Inflammatory macrophage treated with lipopolysaccharide for 4 hours (primary cell): ENCODE data around the gene FES.
"Not testable (repeated sequence)": the region's sequence is repeated elsewhere in the genome, so short reads cannot be mapped to it uniquely, and the experiment has no call there.

Source experiments
- DNase-seq: peaks from one replicate; pipeline ENCODE4 v3.0.0-alpha.2; 2020

The FES gene

GRCh38 chr15:90862487-90862886 lies 21.8 kb upstream of the FES start:
- no peak for DNase-seq

DNA sequence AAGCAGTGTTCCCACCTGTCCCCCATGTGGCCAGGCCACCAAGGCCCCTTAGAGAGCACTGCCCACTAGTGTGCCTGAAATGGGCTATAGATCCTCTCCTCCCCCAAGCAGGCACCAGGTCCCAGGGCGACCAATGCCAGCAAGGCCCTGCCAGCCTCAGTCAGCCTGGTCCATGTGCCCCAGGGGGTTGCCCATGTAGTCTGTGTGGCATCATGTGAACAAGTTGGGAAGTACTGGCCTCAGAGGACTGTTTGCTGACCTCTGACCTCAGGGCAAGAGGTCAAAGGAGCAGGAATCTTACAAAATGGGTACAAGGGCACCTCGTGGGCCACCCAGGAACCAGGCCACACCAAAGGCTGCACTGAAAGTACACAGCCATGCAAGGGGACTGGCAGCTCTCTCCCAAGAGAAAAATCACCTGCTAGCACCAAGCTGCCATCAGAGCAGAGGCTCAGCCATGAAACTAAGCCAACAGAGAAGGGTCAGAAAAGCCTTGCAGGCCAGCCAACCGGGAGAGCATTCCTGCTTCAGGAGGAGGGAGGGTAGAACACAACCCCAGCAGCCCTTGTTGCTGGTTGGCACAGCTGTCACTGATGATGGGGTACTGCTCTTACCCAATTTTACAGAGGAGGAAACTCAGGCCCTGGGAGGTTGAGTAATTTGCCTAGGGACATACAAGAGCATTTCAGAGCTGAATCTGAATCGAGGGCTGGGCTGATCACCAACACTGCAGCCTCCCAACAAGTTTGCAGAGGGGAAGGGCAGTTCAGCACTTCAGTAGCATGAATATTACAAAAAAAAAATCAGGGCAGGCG lies 21.1 kb upstream of the FES start:
- peak; percentile 88 for DNase-seq

- DNase-seq, result peak; percentile 46
These were observed 20.3 kb upstream of the FES start for GRCh38 chr15:90863987-90864386.

GRCh38 chr15:90864507-90864906 lies 19.8 kb upstream of the FES start:
- no peak for DNase-seq

DNA sequence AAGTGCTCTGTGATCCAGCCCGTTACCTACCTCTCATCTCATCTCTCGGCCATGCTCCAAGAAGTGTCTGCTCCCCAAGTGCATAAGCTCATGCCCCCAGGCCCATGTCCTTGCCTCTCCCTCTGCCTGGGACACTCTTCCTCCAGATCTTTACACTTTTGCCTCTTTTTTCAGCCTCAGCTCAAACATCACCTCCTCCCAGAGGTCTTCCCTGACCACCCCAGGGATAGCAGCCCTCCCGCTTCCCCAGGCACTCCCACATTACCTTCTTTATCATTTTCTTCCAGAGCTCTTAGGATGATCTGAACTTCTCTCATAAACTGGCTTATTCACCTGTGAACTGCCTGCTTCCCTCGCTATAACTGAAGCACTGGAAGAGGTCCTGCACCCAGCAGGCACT lies 18.6 kb upstream of the FES start:
- no peak for DNase-seq

GRCh38 chr15:90866161-90866715 lies 18.1 kb upstream of the FES start:
- DNase-seq, result no peak

- DNase-seq, result no peak
These were observed 17.5 kb upstream of the FES start for GRCh38 chr15:90866800-90867199.

GRCh38 chr15:90868261-90868689 lies 16.0 kb upstream of the FES start, which contains the start of gene FURIN:
FURIN (plus strand) TSS chr15:90868588; CDS start chr15:90875741, 7,153 bp downstream.
- peak; percentile 84 for DNase-seq

DNA sequence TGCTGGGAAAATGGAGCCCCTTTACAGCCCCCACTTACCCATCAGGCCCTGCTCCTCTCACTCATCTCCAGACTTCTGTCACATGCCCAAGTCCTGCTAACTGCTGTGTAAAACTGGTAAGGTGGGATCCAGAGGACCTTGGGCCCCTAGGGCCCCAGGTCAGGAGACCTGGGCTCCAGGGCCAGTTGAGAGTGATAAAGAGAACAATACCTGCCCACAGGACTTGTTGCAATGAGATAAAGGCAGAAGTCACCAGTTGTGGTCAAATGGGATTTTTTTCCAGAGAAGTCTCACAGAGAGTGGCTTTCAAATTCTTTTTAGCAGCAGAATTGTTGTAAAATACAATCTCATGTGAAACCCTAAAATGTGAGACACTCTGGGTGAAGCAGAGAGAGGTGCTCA lies 15.2 kb upstream of the FES start:
- DNase-seq, result no peak

GRCh38 chr15:90869601-90870353 lies 14.5 kb upstream of the FES start:
- peak; percentile 96 for DNase-seq

DNA sequence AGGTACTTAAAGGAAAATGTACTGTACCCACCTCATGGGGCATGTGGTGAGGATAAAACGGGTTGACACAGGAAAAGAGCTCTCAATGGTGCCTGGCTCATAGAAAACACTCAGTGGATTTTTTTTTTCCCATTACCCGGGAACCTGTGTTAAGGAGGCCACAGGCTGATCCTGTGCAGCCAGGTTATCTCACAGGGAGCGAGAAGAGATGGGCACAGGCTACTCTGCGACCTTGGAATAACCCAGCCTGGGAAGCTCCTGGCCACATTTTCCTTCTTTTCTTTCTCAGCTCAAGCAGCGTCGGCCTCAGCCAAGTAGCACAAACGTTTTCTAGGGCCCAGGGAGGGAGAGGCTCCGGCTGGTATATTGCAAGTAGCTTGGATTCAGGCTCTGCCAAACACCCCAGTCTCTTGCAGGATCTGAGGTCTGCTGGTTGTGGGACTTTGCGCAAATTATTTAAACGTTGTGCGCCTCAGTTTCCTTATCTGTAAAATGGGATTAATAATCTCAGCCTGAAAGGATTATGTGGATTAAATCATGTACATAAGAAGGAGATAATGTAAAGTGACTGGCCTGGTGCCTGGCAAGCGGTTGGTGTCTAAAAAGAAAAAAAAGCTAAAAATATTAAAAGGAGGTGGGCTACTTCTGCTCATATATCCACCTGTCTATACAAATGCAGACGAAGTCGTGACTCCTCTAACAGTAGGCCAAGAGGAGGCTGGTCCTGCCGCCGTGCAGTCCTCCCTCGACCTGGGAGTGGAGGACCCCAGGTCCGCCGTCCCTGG lies 13.8 kb upstream of the FES start:
- peak; percentile 15 for DNase-seq

- DNase-seq, result peak; percentile 39
These were observed 13.1 kb upstream of the FES start for GRCh38 chr15:90871139-90871715.

DNA sequence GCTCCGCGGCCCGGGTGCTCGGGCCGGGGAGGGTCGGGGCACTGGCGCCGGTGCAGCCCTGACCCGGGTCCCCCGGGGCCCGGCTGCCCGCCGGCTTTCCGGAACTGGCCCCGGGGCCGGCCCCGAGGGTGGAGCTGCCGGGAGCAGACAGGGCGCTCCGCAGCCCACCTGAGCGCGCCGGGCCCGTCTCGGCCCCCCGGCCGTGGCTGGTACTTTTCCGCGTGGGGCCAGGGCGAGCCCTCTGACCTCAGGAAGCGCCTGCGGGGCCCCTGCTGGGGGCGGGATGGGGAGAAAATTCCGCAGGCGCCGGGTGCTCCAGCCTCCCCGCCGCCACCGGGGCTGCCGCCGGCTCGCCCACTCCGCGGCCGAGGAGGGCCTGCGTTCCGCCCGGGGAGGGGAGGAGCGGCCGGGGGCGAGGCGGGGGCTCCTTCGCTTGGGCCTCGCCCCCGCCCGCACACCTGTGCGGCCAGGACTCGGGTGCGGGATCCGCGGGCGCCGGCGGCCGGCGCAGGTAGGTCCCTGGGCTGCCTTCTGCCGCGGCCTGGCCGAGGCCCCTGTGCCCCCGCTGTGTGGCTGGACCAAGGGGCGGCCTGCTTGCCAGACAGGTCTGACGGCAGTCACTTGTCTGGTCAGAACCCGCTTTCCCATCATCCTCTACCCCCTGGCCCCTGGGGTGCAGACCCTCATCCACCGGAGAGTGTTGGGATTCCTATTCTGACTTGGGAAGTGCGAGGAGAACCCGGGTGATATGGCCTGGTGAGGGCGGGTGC lies 12.4 kb upstream of the FES start:
- DNase-seq, result peak; percentile 29

GRCh38 chr15:90872486-90873184 lies 11.7 kb upstream of the FES start:
- peak; percentile 83 for DNase-seq

- no peak for DNase-seq
These were observed 10.8 kb upstream of the FES start for GRCh38 chr15:90873488-90873997.

DNA sequence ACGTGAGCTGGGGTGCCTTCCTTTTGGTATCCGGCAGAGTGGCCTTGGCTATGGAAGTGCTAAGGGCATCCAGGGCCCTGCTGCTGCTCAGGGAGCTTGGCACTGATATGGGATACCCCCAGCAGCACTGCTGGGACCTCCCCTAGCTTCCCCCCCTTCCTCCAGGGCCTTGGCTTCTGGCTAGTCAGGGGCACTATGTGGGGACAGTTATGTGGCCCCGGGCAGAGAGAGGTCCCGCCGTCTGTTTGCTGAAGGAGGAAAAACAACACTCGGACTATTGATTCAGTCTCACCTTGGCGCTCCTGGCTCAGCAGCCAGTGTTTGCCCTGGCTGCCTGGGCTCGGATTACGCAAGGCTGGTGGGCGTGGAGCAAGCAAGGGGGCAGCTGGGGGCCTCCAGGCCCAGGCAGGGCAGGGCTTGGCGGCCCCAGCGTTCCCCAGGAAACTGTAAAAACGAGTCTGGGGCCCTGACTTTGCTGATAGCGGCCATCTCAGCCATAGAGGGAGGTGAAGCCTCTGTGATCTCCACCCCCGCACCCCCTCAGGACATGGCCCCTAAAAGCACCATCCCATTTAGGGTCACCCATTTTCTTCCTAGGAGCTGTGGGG lies 10.2 kb upstream of the FES start:
- no peak for DNase-seq

DNA sequence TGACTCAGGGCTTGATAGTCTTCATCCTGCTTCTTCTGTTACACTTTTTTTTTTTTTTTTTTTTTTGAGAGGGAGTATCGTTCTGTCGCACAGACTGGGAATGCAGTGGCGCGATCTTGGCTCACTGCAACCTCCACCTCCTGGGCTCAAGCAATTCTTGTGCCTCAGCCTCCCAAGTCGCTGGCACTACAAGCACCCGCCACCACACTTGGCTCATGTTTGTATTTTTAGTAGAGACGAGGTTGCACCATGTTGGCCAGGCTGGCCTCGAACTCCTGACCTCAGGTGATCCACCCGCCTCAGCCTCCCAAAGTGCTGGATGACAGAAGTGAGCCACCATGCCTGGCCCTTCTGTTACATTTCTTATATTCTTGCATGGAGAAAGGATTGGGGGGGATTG lies 9.3 kb upstream of the FES start:
- DNase-seq, result not testable (repeated sequence)

GRCh38 chr15:90875549-90875981 lies 8.7 kb upstream of the FES start:
- DNase-seq, result no peak

- DNase-seq, result no peak
These were observed 8.3 kb upstream of the FES start for GRCh38 chr15:90876046-90876445.

GRCh38 chr15:90876512-90877170 lies 7.7 kb upstream of the FES start:
- no peak for DNase-seq
